Activated CD4-positive, alpha-beta memory T cell treated with anti-CD3 and anti-CD28 coated beads for 36 hours (primary cell): ENCODE measurements around the gene PRODH. TPM values are rescaled to one million over a fixed set of nuclear protein-coding genes. Genes with fewer than 3 reads are reported as not detected.
"Not testable (repeated sequence)": the region's sequence is repeated elsewhere in the genome, so short reads cannot be mapped to it uniquely, and the experiment has no call there.

Experiments used
- CTCF ChIA-PET: fragments of 350-600 bp; sonication (Branson Sonifier 250); formaldehyde crosslinking; loops from one replicate; lab custom pipeline; 2021; ENCODE audit warnings: antibody characterized with exemption, inconsistent platforms; lab: Charles Lee
- POLR2A ChIA-PET: fragments of 350-600 bp; sonication (Branson Sonifier 250); formaldehyde crosslinking; loops from one replicate; lab custom pipeline; 2021; ENCODE audit warnings: antibody characterized with exemption; lab: Charles Lee
- DNase-seq: peaks from one replicate; pipeline ENCODE4 v3.0.0-alpha.2; 2020
- H3K27ac Mint-ChIP-seq: one replicate; pipeline ENCODE4 v1.8.0; 2021; ENCODE audit warnings: mixed read lengths
- H3K27me3 Mint-ChIP-seq: one replicate; pipeline ENCODE4 v1.8.0; 2021; ENCODE audit warnings: mixed read lengths
- H3K36me3 Mint-ChIP-seq: one replicate; pipeline ENCODE4 v1.8.0; 2021; ENCODE audit warnings: mixed read lengths
- H3K4me1 Mint-ChIP-seq: one replicate; pipeline ENCODE4 v1.8.0; 2021; ENCODE audit warnings: low read depth, mixed read lengths
- H3K4me3 Mint-ChIP-seq: one replicate; pipeline ENCODE4 v1.8.0; 2021; ENCODE audit warnings: mild to moderate bottlenecking, mixed read lengths
- H3K9me3 Mint-ChIP-seq: one replicate; pipeline ENCODE4 v1.8.0; 2021; ENCODE audit warnings: mixed read lengths
- intact Hi-C: fragments of 100-400 bp; cut with micrococcal nuclease; formaldehyde crosslinking; loops from one replicate; pipeline ENCODE4 v1.15.1; 2023
- total RNA-seq, 2 experiments: library from RNA; stranded (reverse); gene quantifications; one replicate each; pipeline ENCODE4 v1.2.3, GENCODE V29; 2021

Gene PRODH
- total RNA-seq, 2 experiments from 2014 or later, result 0.56 TPM; not detected in 1

- intact Hi-C loops, H3K36me3 Mint-ChIP-seq, CTCF ChIA-PET, H3K4me3 Mint-ChIP-seq, H3K4me1 Mint-ChIP-seq, H3K27me3 Mint-ChIP-seq, H3K9me3 Mint-ChIP-seq, DNase-seq, H3K27ac Mint-ChIP-seq, POLR2A ChIA-PET: not testable (repeated sequence)
Observed at GRCh38 chr22:18934688-18935087, 1.4 kb downstream of the PRODH start.

GRCh38 chr22:18933914-18934313 is 2.2 kb downstream of the PRODH start:
- POLR2A ChIA-PET, result no interaction called here
- intact Hi-C loops, result no loop called here
- H3K4me3 Mint-ChIP-seq, result no peak overlapping the region

GRCh38 chr22:18931905-18932652 is 4.0 kb downstream of the PRODH start:
- Mint-ChIP-seq H3K27ac (no peak overlapping the region), H3K27me3 (no peaks in the 10 kb centered on the region), H3K4me1 (no peaks in the 10 kb centered on the region), H3K36me3 (no peaks in the 10 kb centered on the region), H3K4me3 (no peak overlapping the region), H3K9me3 (no peaks in the 10 kb centered on the region)
- ChIA-PET POLR2A (no interaction called here), CTCF (no interaction called here)
- intact Hi-C loops, result no loop called here
- no peak for DNase-seq

More at GRCh38 chr22:18933914-18934313, 2.2 kb downstream of the PRODH start:
- DNase-seq, result no peak
- Mint-ChIP-seq H3K4me1 (no peaks in the 10 kb centered on the region), H3K9me3 (no peaks in the 10 kb centered on the region), H3K36me3 (no peaks in the 10 kb centered on the region), H3K27me3 (no peaks in the 10 kb centered on the region), H3K27ac (no peak overlapping the region)
- CTCF ChIA-PET, result no interaction called here

- H3K9me3 Mint-ChIP-seq, result no peaks in the 10 kb centered on the region
- H3K27me3 Mint-ChIP-seq, result no peaks in the 10 kb centered on the region
- H3K4me1 Mint-ChIP-seq, result no peaks in the 10 kb centered on the region
- no peak for DNase-seq
- ChIA-PET CTCF (no interaction called here), POLR2A (no interaction called here)
- no peak overlapping the region for H3K27ac Mint-ChIP-seq
- H3K4me3 Mint-ChIP-seq, result no peak overlapping the region
- no peaks in the 10 kb centered on the region for H3K36me3 Mint-ChIP-seq
- intact Hi-C loops, result no loop called here
Observed at GRCh38 chr22:18929459-18929858, 6.6 kb downstream of the PRODH start.

- H3K9me3 Mint-ChIP-seq, result no peaks in the 10 kb centered on the region
- no peaks in the 10 kb centered on the region for H3K27me3 Mint-ChIP-seq
- H3K4me1 Mint-ChIP-seq, result no peaks in the 10 kb centered on the region
- DNase-seq, result no peak
- POLR2A ChIA-PET, result no interaction called here
- intact Hi-C loops, result no loop called here
- no peaks in the 10 kb centered on the region for H3K36me3 Mint-ChIP-seq
- H3K4me3 Mint-ChIP-seq, result no peak overlapping the region
- CTCF ChIA-PET, result no interaction called here
- H3K27ac Mint-ChIP-seq, result no peak overlapping the region
Observed at GRCh38 chr22:18927573-18927972, 8.5 kb downstream of the PRODH start.

GRCh38 chr22:18927020-18927419 is 9.1 kb downstream of the PRODH start:
- Mint-ChIP-seq H3K4me3 (no peak overlapping the region), H3K4me1 (no peaks in the 10 kb centered on the region), H3K36me3 (no peaks in the 10 kb centered on the region), H3K27ac (no peak overlapping the region), H3K9me3 (no peaks in the 10 kb centered on the region), H3K27me3 (no peaks in the 10 kb centered on the region)
- DNase-seq, result no peak
- ChIA-PET CTCF (no interaction called here), POLR2A (no interaction called here)
- intact Hi-C loops, result no loop called here

- Mint-ChIP-seq H3K4me3 (no peak overlapping the region), H3K36me3 (no peaks in the 10 kb centered on the region), H3K4me1 (no peaks in the 10 kb centered on the region), H3K27me3 (no peaks in the 10 kb centered on the region), H3K9me3 (no peaks in the 10 kb centered on the region), H3K27ac (no peak overlapping the region)
- ChIA-PET POLR2A (no interaction called here), CTCF (no interaction called here)
- intact Hi-C loops, result no loop called here
- DNase-seq, result no peak
Observed at GRCh38 chr22:18925368-18926064, 10.6 kb downstream of the PRODH start.

GRCh38 chr22:18920257-18920902 is 15.7 kb downstream of the PRODH start:
- H3K27me3 Mint-ChIP-seq, intact Hi-C loops, POLR2A ChIA-PET, H3K4me1 Mint-ChIP-seq, H3K27ac Mint-ChIP-seq, H3K4me3 Mint-ChIP-seq, H3K36me3 Mint-ChIP-seq, H3K9me3 Mint-ChIP-seq, CTCF ChIA-PET, DNase-seq: not testable (repeated sequence)

- DNase-seq, H3K9me3 Mint-ChIP-seq, H3K27me3 Mint-ChIP-seq, H3K27ac Mint-ChIP-seq, H3K4me1 Mint-ChIP-seq, intact Hi-C loops, CTCF ChIA-PET, H3K36me3 Mint-ChIP-seq, H3K4me3 Mint-ChIP-seq, POLR2A ChIA-PET: not testable (repeated sequence)
Observed at GRCh38 chr22:18917818-18918217, 18.3 kb downstream of the PRODH start.

- H3K9me3 Mint-ChIP-seq, H3K36me3 Mint-ChIP-seq, H3K4me1 Mint-ChIP-seq, CTCF ChIA-PET, H3K27me3 Mint-ChIP-seq, H3K4me3 Mint-ChIP-seq, intact Hi-C loops, POLR2A ChIA-PET, H3K27ac Mint-ChIP-seq, DNase-seq: not testable (repeated sequence)
Observed at GRCh38 chr22:18915550-18915949, 20.5 kb downstream of the PRODH start.

GRCh38 chr22:18914558-18914957 is 21.5 kb downstream of the PRODH start:
- CTCF ChIA-PET, H3K4me1 Mint-ChIP-seq, H3K9me3 Mint-ChIP-seq, intact Hi-C loops, DNase-seq, POLR2A ChIA-PET, H3K27ac Mint-ChIP-seq, H3K4me3 Mint-ChIP-seq, H3K27me3 Mint-ChIP-seq, H3K36me3 Mint-ChIP-seq: not testable (repeated sequence)

GRCh38 chr22:18912264-18912946 is 23.7 kb downstream of the PRODH start:
- H3K4me3 Mint-ChIP-seq, H3K9me3 Mint-ChIP-seq, H3K36me3 Mint-ChIP-seq, intact Hi-C loops, H3K27ac Mint-ChIP-seq, POLR2A ChIA-PET, H3K4me1 Mint-ChIP-seq, H3K27me3 Mint-ChIP-seq, CTCF ChIA-PET, DNase-seq: not testable (repeated sequence)
